Aorta (tissue), 5 donors: ENCODE results near the gene ERG28. TPM values are rescaled to one million over a fixed set of nuclear protein-coding genes. Genes with fewer than 3 reads are reported as not detected.

Source experiments
- ATAC-seq: fragments of 200-7000 bp; cut with Tn5 transposase; one replicate; pipeline ENCODE4 v1.9.1; 2022; ENCODE audit warnings: moderate library complexity; ENCODE audit not compliant: low FRiP score
- DNase-seq, 2 donors: peaks; one replicate each; pipeline ENCODE4 v3.0.0-alpha.2; 2020
- H3K27ac ChIP-seq, 2 donors: one replicate each; pipeline ENCODE4 v1.5.1; 2013; ENCODE audit warnings: low read length in 2 of 2, mild to moderate bottlenecking in 2 of 2, moderate library complexity in 2 of 2, control low read depth in 1 of 2, inconsistent platforms in 1 of 2, low read depth in 1 of 2
- H3K27me3 ChIP-seq, 2 donors: one replicate each; pipeline ENCODE4 v1.6.1; 2013; ENCODE audit warnings: control low read depth in 1 of 2, low read length in 1 of 2, mild to moderate bottlenecking in 1 of 2, moderate library complexity in 1 of 2; ENCODE audit not compliant: insufficient read depth in 2 of 2, control insufficient read depth in 1 of 2
- H3K36me3 ChIP-seq, 2 donors: one replicate each; pipeline ENCODE4 v1.6.1; 2013; ENCODE audit warnings: control low read depth in 1 of 2, low read length in 1 of 2, mild to moderate bottlenecking in 1 of 2; ENCODE audit not compliant: insufficient read depth in 2 of 2, control insufficient read depth in 1 of 2
- H3K4me1 ChIP-seq, 2 donors: one replicate each; pipeline ENCODE4 v1.6.1; 2013; ENCODE audit warnings: low read length in 2 of 2, control low read depth in 1 of 2, mild to moderate bottlenecking in 1 of 2, moderate library complexity in 1 of 2; ENCODE audit not compliant: insufficient read depth in 2 of 2, control insufficient read depth in 1 of 2
- H3K4me3 ChIP-seq, 2 donors: one replicate each; pipeline ENCODE4 v1.5.1; 2013; ENCODE audit warnings: low read length in 2 of 2, control low read depth in 1 of 2, mild to moderate bottlenecking in 1 of 2
- H3K9me3 ChIP-seq: one replicate; pipeline ENCODE4 v1.6.1; 2013; ENCODE audit warnings: mild to moderate bottlenecking, low read length; ENCODE audit not compliant: control insufficient read depth
- WGBS, 2 donors: extraction: QIAGEN DNeasy Blood & Tissue Kit; methylation state at CpG; one replicate each; pipeline ENCODE4 v1.1.7; 2013; 5-methylcytosine and 5-hydroxymethylcytosine counted together
- intact Hi-C, 2 donors: fragments of 100-400 bp; cut with DNase I; formaldehyde crosslinking; loops; one replicate each; pipeline versions ENCODE4 v1.14.2 to v1.15.0; 2022
- polyA plus RNA-seq, 2 donors: library from polyadenylated mRNA; stranded (reverse); fragments of 200-250 nt; gene quantifications; one replicate each; pipeline ENCODE4 v1.2.3, GENCODE V29; 2013
- total RNA-seq, 2 donors: library from RNA; stranded (reverse); fragmentation: NEBNext Ultra II Directional; extraction: Animal tissue kit (Norgen Biotek cat#: 25700); gene quantifications; one replicate each; pipeline ENCODE4 v1.2.1, GENCODE V29; 2021
- donor health status: healthy with polysubstance abuse.
- donor health status: Bipolar disorder and iron deficiency.
- donor health status: DM: no; HTN: no; CAD: no.
- donor health status: DM: no; HTN: no; CAD: no.
- donor health status: DM: yes; HTN: yes; CAD: no.

ERG28 gene
- total and polyA plus RNA-seq, 4 donors: 10.4 to 11.9 (median 11.2) TPM

DNA sequence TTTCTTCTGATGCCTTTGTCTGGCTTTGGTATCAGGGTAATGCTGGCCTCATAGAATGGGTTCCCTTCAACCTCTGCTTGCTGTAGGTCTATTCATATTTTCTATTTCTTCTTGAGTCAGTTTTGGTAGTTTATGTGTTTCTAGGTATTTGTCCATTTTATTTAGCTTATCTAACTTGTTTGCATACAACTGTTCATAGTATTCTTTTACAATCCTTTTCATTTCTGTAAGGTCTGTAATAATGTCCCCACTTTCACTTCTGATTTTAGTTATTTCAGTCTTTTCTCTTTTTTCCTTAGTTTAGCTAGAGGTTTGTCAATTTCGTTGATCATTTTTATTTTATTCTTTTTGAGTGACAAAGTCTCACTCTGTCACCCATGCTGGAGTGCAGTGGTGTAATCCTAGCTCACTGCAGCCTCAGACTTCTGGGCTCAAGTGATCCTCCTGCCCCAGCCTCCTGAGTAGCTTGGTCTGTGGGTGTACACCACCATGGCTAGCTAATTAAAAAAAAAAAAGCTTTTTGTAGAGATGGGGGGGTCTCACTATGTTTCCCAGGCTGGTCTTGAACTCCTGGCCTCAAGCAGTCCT lies 12.0 kb upstream of the ERG28 start:
- 92 to 100% methylated on average over 1 of the region's 1 CpG for WGBS, 2 donors
- no peak overlapping the region for H3K4me3 ChIP-seq
- DNase-seq: no peak
- H3K9me3 ChIP-seq: no peaks in the 10 kb centered on the region
- H3K4me1 ChIP-seq: peaks cover 0 to 1% of the 10 kb centered on the region in 2 donors
- H3K36me3 ChIP-seq: no peaks in the 10 kb centered on the region
- no peak for ATAC-seq
- intact Hi-C loops: no loop called here
- no peak overlapping the region for H3K27ac ChIP-seq
- H3K27me3 ChIP-seq: no peaks in the 10 kb centered on the region

DNA sequence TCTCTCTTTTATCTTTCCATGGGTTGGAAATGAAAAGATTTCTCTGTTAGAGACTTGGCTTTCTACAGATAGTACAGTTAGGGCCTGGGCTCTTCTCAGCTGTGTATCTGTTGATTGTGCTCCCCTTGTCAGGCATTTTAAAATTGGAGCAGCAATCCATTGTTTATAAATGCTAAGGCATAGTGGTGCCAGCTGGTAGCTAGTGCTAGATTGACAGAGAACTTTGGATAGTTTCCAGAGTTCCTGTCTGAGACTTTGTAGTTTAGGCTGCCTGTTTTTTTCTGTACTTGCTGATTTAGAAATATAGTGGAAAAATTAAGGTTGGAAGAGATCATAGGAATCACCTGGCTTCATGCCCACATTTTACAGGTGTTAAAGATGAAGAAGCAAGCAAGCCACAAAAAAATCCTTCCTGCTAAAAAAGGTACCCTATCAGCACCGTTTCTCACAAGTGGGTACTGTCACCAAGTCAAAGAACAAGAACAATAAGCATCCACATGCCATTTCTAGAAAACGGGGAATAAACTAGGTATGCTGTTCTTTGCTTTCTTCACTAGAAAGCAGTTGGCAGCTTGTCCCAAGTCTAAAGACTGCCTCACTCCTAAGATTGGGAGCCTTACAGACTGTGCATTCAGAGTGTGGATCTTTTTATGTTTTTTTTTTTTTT lies 6.6 kb upstream of the ERG28 start:
- ATAC-seq: no peak

DNA sequence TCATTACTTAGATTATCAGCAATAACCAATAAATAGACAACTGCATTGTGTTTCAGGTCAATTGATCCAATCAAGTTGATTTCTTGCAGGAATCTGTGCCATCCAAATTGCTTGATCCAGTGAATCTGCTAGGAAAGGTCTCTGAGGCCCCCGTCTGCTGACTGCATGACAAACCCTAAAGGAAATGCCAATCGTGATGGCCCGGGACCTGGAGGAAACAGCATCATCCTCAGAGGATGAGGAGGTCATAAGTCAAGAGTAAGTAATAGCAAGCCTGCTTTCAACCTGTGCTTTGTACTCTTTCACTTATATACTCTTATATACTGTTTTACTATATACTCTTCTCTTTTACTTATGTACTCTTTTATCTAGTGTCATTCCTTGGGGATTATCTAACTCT lies 2.3 kb upstream of the ERG28 start:
- H3K9me3 ChIP-seq: no peaks in the 10 kb centered on the region
- no peak overlapping the region for H3K4me3 ChIP-seq
- H3K36me3 ChIP-seq: no peaks in the 10 kb centered on the region
- H3K27me3 ChIP-seq: no peaks in the 10 kb centered on the region
- intact Hi-C loops: no loop called here
- no peak for ATAC-seq
- 78 to 80% methylated on average over 3 of the region's 3 CpGs for WGBS, 2 donors
- H3K4me1 ChIP-seq: no peaks in the 10 kb centered on the region
- DNase-seq: no peak
- no peak overlapping the region for H3K27ac ChIP-seq

More for the DNA sequence above, 6.6 kb upstream of the ERG28 start:
- intact Hi-C loops: no loop called here
- no peaks in the 10 kb centered on the region for H3K36me3 ChIP-seq
- 85 to 91% methylated on average over 2 of the region's 2 CpGs for WGBS, 2 donors
- DNase-seq: no peak
- no peak overlapping the region for H3K4me3 ChIP-seq
- H3K9me3 ChIP-seq: no peaks in the 10 kb centered on the region
- H3K4me1 ChIP-seq: no peaks in the 10 kb centered on the region
- no peak overlapping the region for H3K27ac ChIP-seq
- no peaks in the 10 kb centered on the region for H3K27me3 ChIP-seq

- Histone ChIP-seq H3K27me3 (no peaks in the 10 kb centered on the region), H3K4me3 (peak overlapping the region; percentile 96 to 97), H3K9me3 (no peaks in the 10 kb centered on the region), H3K27ac (peak overlapping the region in 1 of 2 donors; percentile 82), H3K36me3 (peaks cover 0 to 2% of the 10 kb centered on the region in 2 donors), H3K4me1 (no peaks in the 10 kb centered on the region)
- 0 to 1% methylated on average over 18 of the region's 18 CpGs for WGBS, 2 donors
- intact Hi-C loops: no loop called here
- ATAC-seq: no peak
- no peak for DNase-seq
Observed at GRCh38 chr14:75661499-75661814, 781 bp upstream of the ERG28 start.

DNA sequence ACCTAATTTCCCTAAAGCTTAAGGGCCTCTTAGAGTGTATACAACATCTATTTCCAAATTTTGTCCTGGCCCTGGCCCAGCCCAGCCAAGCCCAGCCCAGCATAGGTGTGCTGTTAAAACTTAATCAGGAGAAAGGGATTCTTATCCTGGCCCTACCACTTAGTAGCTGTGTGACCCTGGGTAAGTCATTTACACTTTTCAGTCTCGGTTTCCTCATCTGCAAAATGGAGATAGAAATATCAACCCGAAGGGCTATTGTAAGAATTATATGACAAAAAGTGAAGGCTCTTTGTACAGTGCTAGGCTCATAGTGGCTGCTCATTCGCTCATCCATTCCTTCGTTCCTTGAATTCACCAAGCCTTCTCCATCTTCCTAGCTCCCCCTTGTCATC lies 442 bp downstream of the ERG28 start:
- Histone ChIP-seq H3K4me1 (no peaks in the 10 kb centered on the region), H3K4me3 (peak overlapping the region; percentile 40 to 71), H3K27ac (peak overlapping the region in 1 of 2 donors; percentile 43), H3K27me3 (no peaks in the 10 kb centered on the region), H3K36me3 (peaks cover 3 to 5% of the 10 kb centered on the region in 2 donors), H3K9me3 (no peaks in the 10 kb centered on the region)
- intact Hi-C loops: no loop called here
- no peak for DNase-seq
- WGBS, 2 donors: 8 to 17% methylated on average over 4 of the region's 4 CpGs
- no peak for ATAC-seq

DNA sequence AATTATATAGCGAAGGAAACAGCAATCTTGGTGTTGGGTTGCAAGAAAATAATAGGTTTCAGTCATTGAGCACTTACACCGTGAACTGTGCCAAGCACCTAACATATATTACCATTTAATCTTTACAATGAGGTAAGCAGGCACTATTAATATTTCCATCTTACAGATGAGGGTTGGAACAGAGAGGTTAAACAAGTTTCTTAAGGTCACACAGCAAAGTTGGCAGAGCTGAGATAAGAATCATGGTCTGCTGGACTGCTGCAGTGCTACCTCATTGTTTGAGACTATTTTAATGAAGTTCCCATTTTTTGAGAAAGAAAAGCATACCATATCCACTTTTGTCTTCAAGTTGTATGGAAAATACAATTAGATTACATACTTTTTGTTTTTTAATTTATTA lies 1.7 kb downstream of the ERG28 start:
- H3K4me3 ChIP-seq: no peak overlapping the region
- intact Hi-C loops: no loop called here
- peaks cover 3 to 5% of the 10 kb centered on the region in 2 donors for H3K36me3 ChIP-seq

DNA sequence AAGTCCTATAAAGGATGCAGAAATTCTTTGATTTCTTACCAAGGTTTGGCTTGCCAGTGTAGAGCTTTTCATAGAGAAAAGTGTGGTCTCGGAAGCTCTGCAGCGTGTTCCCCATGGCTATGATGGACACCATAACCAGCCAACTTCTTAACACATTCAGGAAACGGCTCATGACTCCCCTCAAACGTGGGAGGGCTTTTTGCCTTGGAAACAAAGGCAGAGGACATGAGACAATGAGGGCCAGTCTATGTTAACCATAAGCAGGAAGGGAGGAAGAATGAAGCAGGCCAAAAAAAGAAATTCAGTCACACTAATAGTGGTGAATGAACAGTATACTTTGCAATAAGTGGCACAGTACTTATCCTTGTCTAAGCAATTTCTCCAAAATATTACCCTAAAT lies 3.3 kb downstream of the ERG28 start:
- Histone ChIP-seq H3K9me3 (no peaks in the 10 kb centered on the region), H3K27me3 (no peaks in the 10 kb centered on the region), H3K4me1 (no peaks in the 10 kb centered on the region), H3K27ac (no peak overlapping the region), H3K4me3 (no peak overlapping the region), H3K36me3 (peaks cover 3 to 5% of the 10 kb centered on the region in 2 donors)
- WGBS, 2 donors: 70 to 74% methylated on average over 4 of the region's 4 CpGs
- no peak for ATAC-seq
- intact Hi-C loops: no loop called here
- no peak for DNase-seq

More for the DNA sequence above, 1.7 kb downstream of the ERG28 start:
- 92 to 93% methylated on average over 2 of the region's 2 CpGs for WGBS, 2 donors
- no peak for ATAC-seq
- no peaks in the 10 kb centered on the region for H3K4me1 ChIP-seq
- H3K9me3 ChIP-seq: no peaks in the 10 kb centered on the region
- H3K27me3 ChIP-seq: no peaks in the 10 kb centered on the region
- no peak overlapping the region for H3K27ac ChIP-seq
- no peak for DNase-seq

GRCh38 chr14:75655235-75655634 lies 5.4 kb downstream of the ERG28 start:
- intact Hi-C loops: no loop called here
- no peaks in the 10 kb centered on the region for H3K27me3 ChIP-seq
- DNase-seq (no peak), ATAC-seq (no peak)
- H3K4me3 ChIP-seq: no peak overlapping the region
- H3K9me3 ChIP-seq: no peaks in the 10 kb centered on the region
- 0% methylated on average over 1 of the region's 1 CpG for whole genome bisulfite sequencing, 2 donors
- no peaks in the 10 kb centered on the region for H3K4me1 ChIP-seq
- H3K27ac ChIP-seq: no peak overlapping the region
- H3K36me3 ChIP-seq: peaks cover 9 to 10% of the 10 kb centered on the region in 2 donors

DNA sequence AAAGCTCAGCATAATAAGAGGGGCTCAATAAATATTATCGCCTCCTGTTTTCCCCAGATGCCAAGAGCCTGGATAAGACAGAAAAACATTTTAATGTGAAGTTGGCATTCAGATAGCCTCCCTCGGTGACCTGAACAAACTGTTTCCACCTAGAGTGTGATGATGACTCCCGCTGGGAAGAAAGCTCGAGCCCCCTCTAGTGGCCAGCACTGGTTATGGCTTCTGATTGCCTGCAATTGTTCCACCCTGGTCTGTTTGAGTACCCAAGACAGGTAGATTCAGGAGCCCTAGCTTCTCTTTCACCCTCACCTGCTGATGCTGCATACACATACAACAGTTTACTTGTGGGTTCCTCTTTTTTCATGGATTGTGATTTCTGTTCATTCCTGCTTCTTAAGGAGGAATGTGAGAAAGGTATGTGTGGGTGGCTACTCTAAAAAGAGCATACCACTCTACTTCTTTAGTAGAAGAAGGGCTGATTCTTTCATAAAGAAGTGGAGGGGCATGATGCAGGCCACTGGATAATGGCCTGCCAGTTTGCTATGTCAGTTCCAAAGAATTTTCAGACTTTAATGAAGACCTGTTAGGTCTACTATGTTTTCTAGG lies 6.4 kb downstream of the ERG28 start:
- no peaks in the 10 kb centered on the region for H3K4me1 ChIP-seq
- no peaks in the 10 kb centered on the region for H3K27me3 ChIP-seq
- DNase-seq: peak; percentile 83 to 92
- peak; percentile 91 for ATAC-seq
- intact Hi-C loops: loop anchor here in 1 of 2 donors (1.0 kb wide), 1 partner anchor 76 kb away; the partner anchor contains the start of gene FLVCR2
- H3K36me3 ChIP-seq: peaks cover 9 to 11% of the 10 kb centered on the region in 2 donors
- WGBS, 2 donors: 5 to 8% methylated on average over 4 of the region's 4 CpGs
- H3K27ac ChIP-seq: no peak overlapping the region
- no peak overlapping the region for H3K4me3 ChIP-seq
- no peaks in the 10 kb centered on the region for H3K9me3 ChIP-seq
